Measurements from ENCODE around the gene PCGF2.
A peak's percentile ranks its signal among the peaks of the same experiment; 100 is the strongest.

PCGF2 gene

GRCh38 chr17:38724337-38724988 is 23.7 kb downstream of the PCGF2 start:
- peak; percentile 55; the same call in 1 of the 2 replicates for TF ChIP-seq TCF4 (CRISPR knock-in tag; IDR thresholded peaks at IDR 0.05; ENCODE audit: borderline replicate concordance)
- no peak for TF ChIP-seq OSR1 (CRISPR knock-in tag; IDR thresholded peaks at IDR 0.05)
- ATAC-seq, result peak; percentile 88

DNA sequence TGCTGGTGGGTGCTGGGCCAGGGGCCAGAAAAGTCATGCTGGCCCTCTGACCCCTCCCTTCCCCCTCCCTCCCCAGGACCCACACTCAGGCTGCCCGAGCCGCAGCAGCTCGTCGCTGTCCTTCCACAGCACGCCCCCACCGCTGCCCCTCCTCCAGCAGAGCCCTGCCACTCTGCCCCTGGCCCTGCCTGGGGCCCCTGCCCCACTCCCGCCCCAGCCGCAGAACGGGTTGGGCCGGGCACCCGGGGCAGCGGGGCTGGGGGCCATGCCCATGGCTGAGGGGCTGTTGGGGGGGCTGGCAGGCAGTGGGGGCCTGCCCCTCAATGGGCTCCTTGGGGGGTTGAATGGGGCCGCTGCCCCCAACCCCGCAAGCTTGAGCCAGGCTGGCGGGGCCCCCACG is 26.3 kb downstream of the PCGF2 start:
- no peak for ATAC-seq
- TF ChIP-seq TOX (CRISPR knock-in tag; IDR thresholded peaks at IDR 0.05; ENCODE audit: borderline replicate concordance) (no peak), ESRRG (CRISPR knock-in tag; IDR thresholded peaks at IDR 0.05) (no peak), CSRNP3 (CRISPR knock-in tag; IDR thresholded peaks at IDR 0.05) (no peak)

DNA sequence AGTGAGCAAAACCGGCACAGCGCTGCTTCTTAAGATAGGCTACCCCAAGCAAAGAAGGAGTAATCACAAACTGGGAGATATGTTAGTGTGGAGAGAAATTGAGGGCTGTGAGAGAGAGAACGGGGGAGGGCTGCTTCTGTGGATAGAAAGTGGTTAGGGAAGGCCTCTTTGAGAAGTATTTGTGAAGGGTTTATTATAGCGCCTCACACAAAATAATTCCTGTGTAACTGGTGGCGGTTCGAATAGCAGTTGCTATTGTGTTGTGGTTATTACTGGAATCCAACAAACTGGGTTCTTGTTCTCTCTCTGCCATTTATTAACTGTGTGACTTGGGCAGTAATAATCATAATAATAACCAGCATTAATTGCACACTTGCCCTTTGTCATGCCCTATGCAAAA is 27.2 kb downstream of the PCGF2 start:
- TF ChIP-seq ZFP30 (CRISPR knock-in tag; IDR thresholded peaks at IDR 0.05) (no peak), POU6F1 (CRISPR knock-in tag; IDR thresholded peaks at IDR 0.05; ENCODE audit: borderline replicate concordance, low read depth) (no peak), ZFP3 (CRISPR knock-in tag; IDR thresholded peaks at IDR 0.05) (no peak), OSR1 (CRISPR knock-in tag; IDR thresholded peaks at IDR 0.05) (no peak), CSDC2 (CRISPR knock-in tag; IDR thresholded peaks at IDR 0.05) (no peak), ISL1 (CRISPR knock-in tag; IDR thresholded peaks at IDR 0.05) (no peak), PPARA (CRISPR knock-in tag; IDR thresholded peaks at IDR 0.05; ENCODE audit: borderline replicate concordance) (no peak), TCF4 (CRISPR knock-in tag; IDR thresholded peaks at IDR 0.05; ENCODE audit: borderline replicate concordance) (no peak), TOX (CRISPR knock-in tag; IDR thresholded peaks at IDR 0.05; ENCODE audit: borderline replicate concordance) (no peak), ESRRG (CRISPR knock-in tag; IDR thresholded peaks at IDR 0.05) (no peak), RARB (CRISPR knock-in tag; IDR thresholded peaks at IDR 0.05) (no peak)
- TF ChIP-seq, protein P1, sequence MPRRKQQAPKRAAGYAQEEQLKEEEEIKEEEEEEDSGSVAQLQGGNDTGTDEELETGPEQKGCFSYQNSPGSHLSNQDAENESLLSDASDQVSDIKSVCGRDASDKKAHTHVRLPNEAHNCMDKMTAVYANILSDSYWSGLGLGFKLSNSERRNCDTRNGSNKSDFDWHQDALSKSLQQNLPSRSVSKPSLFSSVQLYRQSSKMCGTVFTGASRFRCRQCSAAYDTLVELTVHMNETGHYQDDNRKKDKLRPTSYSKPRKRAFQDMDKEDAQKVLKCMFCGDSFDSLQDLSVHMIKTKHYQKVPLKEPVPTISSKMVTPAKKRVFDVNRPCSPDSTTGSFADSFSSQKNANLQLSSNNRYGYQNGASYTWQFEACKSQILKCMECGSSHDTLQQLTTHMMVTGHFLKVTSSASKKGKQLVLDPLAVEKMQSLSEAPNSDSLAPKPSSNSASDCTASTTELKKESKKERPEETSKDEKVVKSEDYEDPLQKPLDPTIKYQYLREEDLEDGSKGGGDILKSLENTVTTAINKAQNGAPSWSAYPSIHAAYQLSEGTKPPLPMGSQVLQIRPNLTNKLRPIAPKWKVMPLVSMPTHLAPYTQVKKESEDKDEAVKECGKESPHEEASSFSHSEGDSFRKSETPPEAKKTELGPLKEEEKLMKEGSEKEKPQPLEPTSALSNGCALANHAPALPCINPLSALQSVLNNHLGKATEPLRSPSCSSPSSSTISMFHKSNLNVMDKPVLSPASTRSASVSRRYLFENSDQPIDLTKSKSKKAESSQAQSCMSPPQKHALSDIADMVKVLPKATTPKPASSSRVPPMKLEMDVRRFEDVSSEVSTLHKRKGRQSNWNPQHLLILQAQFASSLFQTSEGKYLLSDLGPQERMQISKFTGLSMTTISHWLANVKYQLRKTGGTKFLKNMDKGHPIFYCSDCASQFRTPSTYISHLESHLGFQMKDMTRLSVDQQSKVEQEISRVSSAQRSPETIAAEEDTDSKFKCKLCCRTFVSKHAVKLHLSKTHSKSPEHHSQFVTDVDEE (CRISPR knock-in tag; IDR thresholded peaks at IDR 0.05), result no peak
- ATAC-seq, result no peak

DNA sequence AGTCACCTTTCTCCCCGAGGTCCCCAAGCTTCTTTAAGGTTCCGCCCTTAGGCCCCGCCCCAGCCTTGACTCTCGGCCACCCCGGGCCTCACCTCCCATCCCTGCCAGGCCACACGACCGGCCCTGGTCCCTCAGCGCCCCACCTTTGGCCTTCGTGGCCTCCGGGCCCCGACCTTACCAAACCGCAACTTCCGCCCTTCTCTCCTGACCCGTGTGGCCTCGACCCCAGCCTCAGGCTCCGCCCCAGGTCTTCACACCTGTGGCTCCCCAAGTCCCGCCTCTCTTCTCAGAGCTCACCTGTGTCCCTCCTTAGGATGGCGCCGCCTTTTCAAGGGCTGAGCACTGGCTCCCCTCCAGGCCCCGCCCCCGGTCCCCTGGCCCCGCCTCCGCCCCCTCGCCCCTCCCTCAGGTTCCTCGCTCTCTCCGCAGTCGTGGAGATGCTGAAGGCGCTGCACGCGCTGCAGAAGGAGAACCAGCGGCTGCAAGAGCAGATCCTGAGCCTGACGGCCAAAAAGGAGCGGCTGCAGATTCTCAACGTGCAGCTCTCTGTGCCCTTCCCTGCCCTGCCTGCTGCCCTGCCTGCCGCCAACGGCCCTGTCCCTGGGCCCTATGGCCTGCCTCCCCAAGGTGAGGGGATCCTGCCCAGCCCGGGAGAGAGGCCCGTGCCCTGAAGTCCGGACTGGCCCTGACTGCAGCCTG is 28.0 kb downstream of the PCGF2 start:
- ATAC-seq, result no peak
- TF ChIP-seq CSRNP3 (CRISPR knock-in tag; IDR thresholded peaks at IDR 0.05), result no peak
- no peak for TF ChIP-seq TCF4 (CRISPR knock-in tag; IDR thresholded peaks at IDR 0.05; ENCODE audit: borderline replicate concordance)
- no peak for TF ChIP-seq OSR1 (CRISPR knock-in tag; IDR thresholded peaks at IDR 0.05)
- TF ChIP-seq, protein P1 (CRISPR knock-in tag; IDR thresholded peaks at IDR 0.05), result no peak
- TF ChIP-seq SNAI2 (CRISPR knock-in tag; IDR thresholded peaks at IDR 0.05), result no peak
- TF ChIP-seq CREB5 (CRISPR knock-in tag; IDR thresholded peaks at IDR 0.05; ENCODE audit: low read depth), result no peak
- TF ChIP-seq ZFP30 (CRISPR knock-in tag; IDR thresholded peaks at IDR 0.05), result no peak
- no peak for TF ChIP-seq ARNTL (CRISPR knock-in tag; IDR thresholded peaks at IDR 0.05; ENCODE audit: borderline replicate concordance, low read depth)
- no peak for TF ChIP-seq POU6F1 (CRISPR knock-in tag; IDR thresholded peaks at IDR 0.05; ENCODE audit: borderline replicate concordance, low read depth)
- TF ChIP-seq ESRRG (CRISPR knock-in tag; IDR thresholded peaks at IDR 0.05), result no peak
- no peak for TF ChIP-seq ZNF8 (CRISPR knock-in tag; IDR thresholded peaks at IDR 0.05)
- TF ChIP-seq RARB (CRISPR knock-in tag; IDR thresholded peaks at IDR 0.05), result no peak
- no peak for TF ChIP-seq ZFP3 (CRISPR knock-in tag; IDR thresholded peaks at IDR 0.05)
- no peak for TF ChIP-seq ZNF70 (CRISPR knock-in tag; IDR thresholded peaks at IDR 0.05)
- TF ChIP-seq ZC3H10 (CRISPR knock-in tag; IDR thresholded peaks at IDR 0.05), result no peak
- no peak for TF ChIP-seq ZNF565 (CRISPR knock-in tag; conservative IDR thresholded peaks at IDR 0.05; ENCODE audit: low read depth)
- TF ChIP-seq TOX (CRISPR knock-in tag; IDR thresholded peaks at IDR 0.05; ENCODE audit: borderline replicate concordance), result no peak

All from SK-N-SH treated with all-trans-retinoic acid at 6 μM for 48 hours (cell line).